Adrenal gland (tissue), 5 donors: ENCODE results near the gene TDRD3.

ENCODE experiments used
- POLR2A ChIP-seq, 2 donors: fragments of 450-650 bp; IDR thresholded peaks; one replicate each; pipeline ENCODE4 v1.6.1; 2017; ENCODE audit warnings: antibody characterized with exemption in 2 of 2, mild to moderate bottlenecking in 2 of 2, moderate library complexity in 1 of 2
- TF ChIP-seq, protein P1 (sequence below), 6 experiments: fragments of 450-650 bp in 4 of 6; fragments of 200-600 bp in 2 of 6; sonication (generic) in 1 of 6; IDR thresholded peaks; 1 replicate in 5 of 6; 2 replicates in 1 of 6; pipeline versions ENCODE4 v1.5.1 to v1.8.0; 2016 to 2021; ENCODE audit warnings: antibody characterized with exemption in 6 of 6, mild to moderate bottlenecking in 2 of 6, moderate library complexity in 1 of 6
- donor health status: DM: no; HTN: no; CAD: no.

DNA sequence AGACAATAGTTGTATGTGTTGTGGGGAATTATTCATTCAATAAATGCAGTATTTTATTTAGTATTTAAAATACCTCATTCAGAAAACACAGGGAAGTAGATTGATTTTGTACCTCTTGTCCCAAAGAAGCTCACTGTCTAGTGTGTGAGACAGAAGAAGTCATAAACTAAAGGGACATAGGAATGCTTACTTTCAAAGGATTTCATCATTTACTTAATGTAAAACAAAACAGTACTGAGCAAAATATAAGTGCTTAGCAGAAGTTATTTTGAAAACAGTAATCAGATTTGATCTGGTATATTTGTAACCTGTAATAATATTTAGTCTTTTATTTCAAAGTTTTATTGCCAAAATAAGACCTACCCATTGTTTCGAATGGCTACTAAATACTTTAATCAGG is 117.9 kb downstream of the TDRD3 start:
- TF ChIP-seq, protein P1, sequence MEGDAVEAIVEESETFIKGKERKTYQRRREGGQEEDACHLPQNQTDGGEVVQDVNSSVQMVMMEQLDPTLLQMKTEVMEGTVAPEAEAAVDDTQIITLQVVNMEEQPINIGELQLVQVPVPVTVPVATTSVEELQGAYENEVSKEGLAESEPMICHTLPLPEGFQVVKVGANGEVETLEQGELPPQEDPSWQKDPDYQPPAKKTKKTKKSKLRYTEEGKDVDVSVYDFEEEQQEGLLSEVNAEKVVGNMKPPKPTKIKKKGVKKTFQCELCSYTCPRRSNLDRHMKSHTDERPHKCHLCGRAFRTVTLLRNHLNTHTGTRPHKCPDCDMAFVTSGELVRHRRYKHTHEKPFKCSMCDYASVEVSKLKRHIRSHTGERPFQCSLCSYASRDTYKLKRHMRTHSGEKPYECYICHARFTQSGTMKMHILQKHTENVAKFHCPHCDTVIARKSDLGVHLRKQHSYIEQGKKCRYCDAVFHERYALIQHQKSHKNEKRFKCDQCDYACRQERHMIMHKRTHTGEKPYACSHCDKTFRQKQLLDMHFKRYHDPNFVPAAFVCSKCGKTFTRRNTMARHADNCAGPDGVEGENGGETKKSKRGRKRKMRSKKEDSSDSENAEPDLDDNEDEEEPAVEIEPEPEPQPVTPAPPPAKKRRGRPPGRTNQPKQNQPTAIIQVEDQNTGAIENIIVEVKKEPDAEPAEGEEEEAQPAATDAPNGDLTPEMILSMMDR (IDR thresholded peaks at IDR 0.05), result no peak
- TF ChIP-seq POLR2A (IDR thresholded peaks at IDR 0.05), result no peak
